Regular cardiac myocyte (primary cell): ENCODE data around the gene SERINC2. TPM values are rescaled to one million over a fixed set of nuclear protein-coding genes. Genes with fewer than 3 reads are reported as not detected.

Source experiments
- total RNA-seq: library from RNA; depleted of rRNA; stranded (reverse); fragments of >200 nt; gene quantifications from 2 replicates; pipeline ENCODE4 v1.2.3, GENCODE V29; 2014

The SERINC2 gene
- 1.4 and 3.6 TPM in 2 replicates for total RNA-seq

GRCh38 chr1:31412732-31413404 lies at the start of gene SERINC2:
SERINC2 (plus strand) TSS chr1:31413213; CDS start chr1:31413266, 53 bp downstream.

GRCh38 chr1:31373056-31373896 lies 39.7 kb upstream of the SERINC2 start, which contains the start of gene FABP3:
FABP3 (minus strand) TSS chr1:31373076; CDS start chr1:31373014, 62 bp downstream.

Other genes with a start within 250 kb of the SERINC2 start
- under 0.01 TPM in 1 of 2 replicates, not detected in the other for gene NKAIN1, start 173.3 kb upstream of the SERINC2 start, total RNA-seq
- 75.5 and 160 TPM in 2 replicates for gene SNRNP40, start 116.4 kb upstream of the SERINC2 start, total RNA-seq
- 33.3 and 55.2 TPM in 2 replicates for gene ZCCHC17, start 116.2 kb upstream of the SERINC2 start, total RNA-seq
- 2.7 and 2.8 TPM in 2 replicates for gene FABP3, start 40.1 kb upstream of the SERINC2 start, total RNA-seq
- 369 and 742 TPM in 2 replicates for gene TINAGL1, start 163.3 kb downstream of the SERINC2 start, total RNA-seq
- gene HCRTR1, start 204.5 kb downstream of the SERINC2 start, total RNA-seq, result under 0.01 TPM in 1 of 2 replicates, not detected in the other
- gene PEF1, start 231.7 kb downstream of the SERINC2 start, total RNA-seq, result 84.3 and 100 TPM in 2 replicates